PC-3 (cell line): ENCODE data around the gene PRR4. TPM values are rescaled to one million over a fixed set of nuclear protein-coding genes. Genes with fewer than 3 reads are reported as not detected.

Experiments
- ATAC-seq: fragments of 200-7000 bp; cut with Tn5 transposase; 2 replicates; pipeline ENCODE4 v1.9.1; 2020; ENCODE audit warnings: mild to moderate bottlenecking, moderate library complexity
- BruUV-seq: library from RNA; stranded (reverse); fragments of 400-500 nt; replicated peaks from 2 replicates; lab custom pipeline; 2021; lab: Mats Ljungman, UMichigan
- CTCF ChIA-PET: fragments of 300-600 bp; sonication (Branson Sonifier 250); formaldehyde crosslinking; loops from one replicate; lab custom pipeline; 2022; ENCODE audit warnings: antibody characterized with exemption; lab: Charles Lee
- POLR2A ChIA-PET: fragments of 300-600 bp; sonication (Branson Sonifier 250); formaldehyde crosslinking; loops from one replicate; lab custom pipeline; 2022; ENCODE audit warnings: antibody characterized with exemption; ENCODE audit not compliant: unreplicated experiment; lab: Charles Lee
- DNase-seq: peaks from one replicate; pipeline ENCODE4 v3.0.0-alpha.2; 2015
- H2AFZ ChIP-seq: fragments of 300-600 bp; sonication (generic); 2 replicates; pipeline ENCODE4 v1.6.0; 2016; ENCODE audit warnings: antibody characterized with exemption, low read length
- H3F3A ChIP-seq: fragments of 300-600 bp; sonication (generic); one replicate; pipeline ENCODE4 v1.6.0; 2017; ENCODE audit warnings: antibody characterized with exemption, low read length, control low read depth, mild to moderate bottlenecking; ENCODE audit not compliant: unreplicated experiment
- H3K27ac ChIP-seq: fragments of 300-600 bp; sonication (generic); 2 replicates; pipeline ENCODE4 v1.5.1; 2016; ENCODE audit warnings: mild to moderate bottlenecking, low read length
- H3K27me3 ChIP-seq: fragments of 300-600 bp; sonication (generic); 2 replicates; pipeline ENCODE4 v1.6.1; 2016; ENCODE audit warnings: low read length, mixed read lengths
- H3K36me3 ChIP-seq: fragments of 300-600 bp; sonication (generic); 2 replicates; pipeline ENCODE4 v1.6.1; 2016; ENCODE audit warnings: low read depth, mixed run types, low read length, mixed read lengths
- H3K4me1 ChIP-seq: fragments of 300-600 bp; sonication (generic); 2 replicates; pipeline ENCODE4 v1.5.1; 2016; ENCODE audit warnings: low read length; ENCODE audit not compliant: insufficient read depth
- H3K4me2 ChIP-seq: fragments of 300-600 bp; sonication (generic); 2 replicates; pipeline ENCODE4 v1.6.0; 2016; ENCODE audit warnings: low read length
- H3K4me3 ChIP-seq: fragments of 300-600 bp; sonication (generic); 2 replicates; pipeline ENCODE4 v1.5.1; 2016; ENCODE audit warnings: mild to moderate bottlenecking, low read length, mixed read lengths
- H3K79me2 ChIP-seq: fragments of 300-600 bp; sonication (generic); 2 replicates; pipeline ENCODE4 v1.6.1; 2017; ENCODE audit warnings: low read length, mixed read lengths
- H3K9ac ChIP-seq: fragments of 300-600 bp; sonication (generic); 2 replicates; pipeline ENCODE4 v1.6.0; 2016; ENCODE audit warnings: mild to moderate bottlenecking, low read length
- H3K9me2 ChIP-seq: fragments of 300-600 bp; sonication (generic); replicated peaks from 2 replicates; pipeline ENCODE4 v1.6.1; 2016; ENCODE audit warnings: mixed run types, low read length, mixed read lengths
- H3K9me3 ChIP-seq: fragments of 300-600 bp; sonication (generic); 2 replicates; pipeline ENCODE4 v1.6.1; 2016; ENCODE audit warnings: low read length, mixed read lengths
- H4K20me1 ChIP-seq: fragments of 300-600 bp; sonication (generic); 2 replicates; pipeline ENCODE4 v1.6.1; 2016; ENCODE audit warnings: low read length, mixed read lengths
- EZH2 ChIP-seq: fragments of 300-600 bp; sonication (generic); IDR thresholded peaks from one replicate; pipeline ENCODE4 v1.6.1; 2017; ENCODE audit warnings: antibody characterized with exemption, mild to moderate bottlenecking, low read length; ENCODE audit not compliant: unreplicated experiment
- EZH2phosphoT487 ChIP-seq: fragments of 300-600 bp; sonication (generic); IDR thresholded peaks from 2 replicates; pipeline ENCODE4 v1.6.1; 2018; ENCODE audit warnings: mild to moderate bottlenecking, antibody characterized with exemption, low read length, borderline replicate concordance
- intact Hi-C: fragments of 100-400 bp; cut with micrococcal nuclease; formaldehyde crosslinking; loops from 2 replicates; pipeline ENCODE4 v1.9.0; 2023
- total RNA-seq: library from RNA; depleted of rRNA; stranded (reverse); fragments of >200 nt; gene quantifications from 2 replicates; pipeline ENCODE4 v1.2.3, GENCODE V29; 2014
- TF ChIP-seq, protein P1 (sequence below): fragments of 300-600 bp; sonication (generic); conservative IDR thresholded peaks from 2 replicates; pipeline ENCODE4 v1.5.1; 2017; ENCODE audit warnings: antibody characterized with exemption, low read depth, mild to moderate bottlenecking, low read length

Gene PRR4
- total RNA-seq, 1 experiment from 2014 or later: 3.5 TPM

DNA sequence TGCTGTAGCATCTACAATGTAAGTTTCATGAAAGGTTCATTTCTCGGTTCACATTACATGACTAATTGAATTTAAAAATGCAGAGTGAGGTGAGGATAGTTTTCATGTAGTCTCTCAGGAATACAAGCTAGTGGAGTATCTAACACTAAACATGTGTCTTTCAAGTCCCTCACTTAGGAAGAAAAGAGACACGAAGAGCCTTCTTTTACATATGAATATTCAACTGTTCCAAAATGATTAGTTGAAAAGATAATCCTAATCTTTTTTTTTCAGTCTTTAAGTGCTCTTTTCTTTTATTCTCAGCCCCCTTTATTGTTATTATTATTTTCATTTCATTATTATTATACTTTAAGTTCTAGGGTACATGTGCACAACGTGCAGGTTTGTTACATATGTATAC is 10.8 kb downstream of the PRR4 start:
- no peaks in the 10 kb centered on the region for H3K4me1 ChIP-seq
- POLR2A ChIA-PET: no interaction called here
- no peaks in the 10 kb centered on the region for H3F3A ChIP-seq
- no peaks in the 10 kb centered on the region for H3K79me2 ChIP-seq
- no peak for ATAC-seq
- H3K9me3 ChIP-seq: no peaks in the 10 kb centered on the region
- no peak for DNase-seq
- no TSS peak for BruUV-seq
- H3K36me3 ChIP-seq: no peaks in the 10 kb centered on the region
- no peaks in the 10 kb centered on the region for H3K9me2 ChIP-seq
- no peak overlapping the region for H2AFZ ChIP-seq
- CTCF ChIA-PET: no interaction called here
- H3K4me2 ChIP-seq: no peak overlapping the region
- TF ChIP-seq EZH2 (no peak), EZH2phosphoT487 (no peak)
- TF ChIP-seq, protein P1, sequence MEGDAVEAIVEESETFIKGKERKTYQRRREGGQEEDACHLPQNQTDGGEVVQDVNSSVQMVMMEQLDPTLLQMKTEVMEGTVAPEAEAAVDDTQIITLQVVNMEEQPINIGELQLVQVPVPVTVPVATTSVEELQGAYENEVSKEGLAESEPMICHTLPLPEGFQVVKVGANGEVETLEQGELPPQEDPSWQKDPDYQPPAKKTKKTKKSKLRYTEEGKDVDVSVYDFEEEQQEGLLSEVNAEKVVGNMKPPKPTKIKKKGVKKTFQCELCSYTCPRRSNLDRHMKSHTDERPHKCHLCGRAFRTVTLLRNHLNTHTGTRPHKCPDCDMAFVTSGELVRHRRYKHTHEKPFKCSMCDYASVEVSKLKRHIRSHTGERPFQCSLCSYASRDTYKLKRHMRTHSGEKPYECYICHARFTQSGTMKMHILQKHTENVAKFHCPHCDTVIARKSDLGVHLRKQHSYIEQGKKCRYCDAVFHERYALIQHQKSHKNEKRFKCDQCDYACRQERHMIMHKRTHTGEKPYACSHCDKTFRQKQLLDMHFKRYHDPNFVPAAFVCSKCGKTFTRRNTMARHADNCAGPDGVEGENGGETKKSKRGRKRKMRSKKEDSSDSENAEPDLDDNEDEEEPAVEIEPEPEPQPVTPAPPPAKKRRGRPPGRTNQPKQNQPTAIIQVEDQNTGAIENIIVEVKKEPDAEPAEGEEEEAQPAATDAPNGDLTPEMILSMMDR: no peak
- H3K9ac ChIP-seq: no peak overlapping the region
- H3K27me3 ChIP-seq: no peaks in the 10 kb centered on the region
- H4K20me1 ChIP-seq: no peaks in the 10 kb centered on the region
- H3K27ac ChIP-seq: no peak overlapping the region
- no peak overlapping the region for H3K4me3 ChIP-seq
- intact Hi-C loops: no loop called here

DNA sequence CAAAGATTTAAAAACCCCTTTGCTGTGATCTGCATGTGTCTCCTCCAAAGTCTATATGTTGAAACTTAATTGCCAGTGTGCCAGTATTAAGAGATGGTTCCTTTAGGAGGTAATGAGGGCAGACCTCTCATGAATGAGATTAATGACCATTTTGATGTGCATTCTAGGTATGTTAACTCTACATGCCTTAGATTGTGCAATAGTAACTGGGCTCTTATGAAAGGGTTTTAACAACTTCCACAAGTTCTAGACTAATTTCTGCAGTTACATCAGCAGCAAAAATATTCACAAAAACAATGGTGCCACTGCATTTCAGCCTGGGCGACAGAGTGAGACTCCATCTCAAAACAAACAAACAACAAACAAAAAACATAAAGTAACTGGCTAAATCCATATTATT is 19.3 kb downstream of the PRR4 start:
- TF ChIP-seq EZH2phosphoT487 (no peak), EZH2 (no peak)
- TF ChIP-seq, protein P1: no peak
- Histone ChIP-seq H3F3A (no peaks in the 10 kb centered on the region), H3K9ac (no peak overlapping the region), H3K9me3 (no peaks in the 10 kb centered on the region), H3K9me2 (no peaks in the 10 kb centered on the region), H2AFZ (no peak overlapping the region), H3K4me3 (no peak overlapping the region), H3K27ac (no peak overlapping the region), H3K27me3 (no peaks in the 10 kb centered on the region), H4K20me1 (no peaks in the 10 kb centered on the region), H3K36me3 (no peaks in the 10 kb centered on the region), H3K79me2 (no peaks in the 10 kb centered on the region), H3K4me2 (no peak overlapping the region), H3K4me1 (no peaks in the 10 kb centered on the region)
- ATAC-seq: no peak
- no TSS peak for BruUV-seq
- no peak for DNase-seq
- POLR2A ChIA-PET: no interaction called here
- CTCF ChIA-PET: no interaction called here
- intact Hi-C loops: no loop called here

DNA sequence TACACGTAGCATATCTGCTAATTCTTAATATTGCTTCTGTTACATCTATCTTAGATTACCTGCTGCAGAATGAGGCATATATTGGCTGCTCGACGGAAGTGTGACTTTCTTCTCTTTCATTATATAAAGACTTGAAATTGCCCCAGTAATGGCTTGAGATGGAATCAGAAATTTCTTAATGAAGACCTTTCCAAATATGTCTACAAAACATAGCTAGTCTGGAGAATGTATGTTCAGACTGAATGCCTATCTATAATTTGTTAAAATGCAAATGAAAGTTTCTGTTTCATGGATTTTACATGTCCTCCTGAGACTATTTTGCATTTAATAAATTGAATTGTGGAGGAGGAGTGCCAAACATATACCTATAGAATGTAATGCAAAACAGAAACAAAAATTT is 23.0 kb downstream of the PRR4 start, which contains the start of gene TAS2R10:
TSS of gene TAS2R10 (minus strand) at position 101 of the 400 bp plus-strand sequence. CDS start at position 12, 89 bp downstream.
- DNase-seq (no peak), ATAC-seq (no peak)
- H3K36me3 ChIP-seq: no peaks in the 10 kb centered on the region
- H3K4me1 ChIP-seq: no peaks in the 10 kb centered on the region
- intact Hi-C loops: no loop called here
- no peak within 1 kb of the TSS for H3K4me3 ChIP-seq
- no TSS peak for BruUV-seq
- H4K20me1 ChIP-seq: no peaks in the 10 kb centered on the region
- TF ChIP-seq EZH2: no peak
- TF ChIP-seq, protein P1: no peak
- no peak for TF ChIP-seq EZH2phosphoT487
- H3K9ac ChIP-seq: no peak within 1 kb of the TSS
- no peak within 1 kb of the TSS for H3K27ac ChIP-seq
- POLR2A ChIA-PET: no interaction called here
- no peaks in the 10 kb centered on the region for H3F3A ChIP-seq
- H3K4me2 ChIP-seq: no peak within 1 kb of the TSS
- H3K9me3 ChIP-seq: no peaks in the 10 kb centered on the region
- no peaks in the 10 kb centered on the region for H3K79me2 ChIP-seq
- no peaks in the 10 kb centered on the region for H3K27me3 ChIP-seq
- H3K9me2 ChIP-seq: no peaks in the 10 kb centered on the region
- no peak within 1 kb of the TSS for H2AFZ ChIP-seq
- CTCF ChIA-PET: no interaction called here
